MM.1S (cell line): ENCODE data around the gene CNTF.

Experiments
- CTCF ChIP-seq: fragments of 300-600 bp; sonication (generic); IDR thresholded peaks from 2 replicates; pipeline ENCODE4 v1.5.1; 2016; ENCODE audit warnings: antibody characterized with exemption, low read length, mixed read lengths
- EZH2 ChIP-seq: fragments of 300-600 bp; sonication (generic); optimal IDR thresholded peaks from 2 replicates; pipeline ENCODE3; 2017; ENCODE audit warnings: low read depth, mild to moderate bottlenecking, antibody characterized with exemption, low read length, mixed read lengths

DNA sequence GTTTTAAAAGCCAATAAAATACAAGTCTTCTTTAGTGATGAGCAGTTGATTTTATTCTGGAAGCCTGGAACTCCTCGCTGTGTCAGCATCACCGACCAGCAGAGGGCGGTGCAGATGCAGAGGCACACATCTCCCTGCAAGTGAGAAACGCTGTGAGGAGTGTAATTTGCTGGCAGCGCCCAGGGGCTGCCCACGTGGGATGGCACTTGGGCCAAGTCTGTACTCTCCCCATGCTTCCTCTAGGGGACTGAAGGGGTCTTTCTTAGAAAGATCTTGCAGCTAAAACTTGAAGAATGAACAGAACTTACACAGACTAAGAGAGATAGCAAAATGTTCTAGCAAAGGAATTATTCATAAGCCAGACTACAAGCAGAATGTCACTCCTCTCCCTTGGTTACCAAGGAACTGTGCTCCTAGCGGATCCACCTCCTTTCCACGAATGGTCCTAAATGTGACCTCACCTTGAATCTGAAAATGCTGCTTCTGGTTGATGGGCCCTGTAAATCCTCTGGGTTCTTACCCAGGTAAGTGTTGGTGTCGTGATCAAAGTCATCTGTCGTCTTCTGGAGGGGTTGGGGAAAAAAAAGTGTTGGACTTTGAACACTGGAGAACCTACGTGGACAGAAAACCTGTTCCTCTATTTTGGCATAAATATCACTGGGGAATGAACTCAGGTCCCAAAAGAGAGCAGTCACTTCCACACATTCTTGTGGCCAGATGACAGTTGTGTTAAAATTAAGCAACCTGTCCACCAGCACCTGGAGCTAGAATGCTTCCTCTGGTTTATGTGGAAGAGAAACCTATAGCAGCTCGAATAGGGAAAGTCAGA is 31.8 kb downstream of the CNTF start:
- TF ChIP-seq CTCF (peak; percentile 96), EZH2 (no peak)
